ENCODE results near the gene EDN2. TPM values are rescaled to one million over a fixed set of nuclear protein-coding genes. Genes with fewer than 3 reads are reported as not detected.

The EDN2 gene
- total RNA-seq, 1 experiment from 2014 or later, result not detected

GRCh38 chr1:41438711-41439110, 45.8 kb downstream of the EDN2 start:
- no peak for DNase-seq (ENCODE audit: low read depth)

GRCh38 chr1:41437011-41437355, 47.5 kb downstream of the EDN2 start:
- DNase-seq (ENCODE audit: low read depth), result no peak

- DNase-seq (ENCODE audit: low read depth), result no peak
Observed at GRCh38 chr1:41436281-41437010, 48.0 kb downstream of the EDN2 start.

GRCh38 chr1:41435570-41436178, 48.8 kb downstream of the EDN2 start:
- no peak for DNase-seq (ENCODE audit: low read depth)

- no peak for DNase-seq (ENCODE audit: low read depth)
Observed at GRCh38 chr1:41434748-41435449, 49.6 kb downstream of the EDN2 start.

- no peak for DNase-seq (ENCODE audit: low read depth)
Observed at GRCh38 chr1:41434306-41434705, 50.2 kb downstream of the EDN2 start.

- no peak for DNase-seq (ENCODE audit: low read depth)
Observed at GRCh38 chr1:41433501-41433900, 51.0 kb downstream of the EDN2 start.

GRCh38 chr1:41432481-41433280, 51.8 kb downstream of the EDN2 start:
- peak; percentile 94 for DNase-seq (ENCODE audit: low read depth)

- DNase-seq (ENCODE audit: low read depth), result no peak
Observed at GRCh38 chr1:41431490-41432350, 52.8 kb downstream of the EDN2 start.

GRCh38 chr1:41430582-41430981, 53.9 kb downstream of the EDN2 start:
- DNase-seq (ENCODE audit: low read depth), result no peak

- DNase-seq (ENCODE audit: low read depth), result no peak
Observed at GRCh38 chr1:41430069-41430468, 54.4 kb downstream of the EDN2 start.

GRCh38 chr1:41429641-41430035, 54.8 kb downstream of the EDN2 start:
- no peak for DNase-seq (ENCODE audit: low read depth)

Other genes with a start within 250 kb of the EDN2 start
- 21.2 and 21.6 TPM in 2 replicates for gene SCMH1, start 242.4 kb downstream of the EDN2 start, total RNA-seq (2014; rRNA removed)
- 0.19 and 0.23 TPM in 2 replicates for gene FOXO6, start 123.2 kb downstream of the EDN2 start, total RNA-seq (2014; rRNA removed)

Measured in LHCN-M2 (cell line).